NCI-H774 (cell line): ENCODE results near the gene CACNB2.

Experiments used
- DNase-seq: peaks from one replicate; lab custom pipeline; 2025; lab: John Stamatoyannopoulos, UW

Gene CACNB2

DNA sequence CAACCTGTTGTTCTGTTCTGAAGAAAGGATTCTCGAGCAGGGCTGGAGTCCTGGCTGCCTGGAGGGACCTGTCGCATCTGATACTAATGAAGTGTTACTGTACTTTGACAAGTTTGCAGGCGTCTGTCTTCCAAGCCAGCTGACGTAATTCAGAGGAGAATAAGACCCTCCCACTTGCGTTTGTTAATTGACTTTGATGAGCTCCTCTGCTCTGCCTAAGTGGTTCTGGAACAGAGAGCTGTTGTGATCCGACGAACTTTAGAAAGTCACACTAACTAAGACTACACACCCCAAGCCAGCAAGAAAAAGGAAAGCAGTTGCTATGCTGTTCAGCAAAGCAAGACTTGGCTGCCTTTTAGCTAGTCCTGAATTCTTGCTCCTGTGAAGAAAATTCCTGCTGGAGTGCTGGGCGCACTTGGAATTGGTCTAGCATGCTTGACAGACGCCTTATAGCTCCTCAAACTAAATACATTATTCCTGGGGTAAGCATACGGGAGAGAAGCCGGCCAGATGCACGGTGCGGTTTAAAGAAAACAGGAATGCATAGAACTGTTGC lies 200.3 kb downstream of the CACNB2 start:
- no peak for DNase-seq

DNA sequence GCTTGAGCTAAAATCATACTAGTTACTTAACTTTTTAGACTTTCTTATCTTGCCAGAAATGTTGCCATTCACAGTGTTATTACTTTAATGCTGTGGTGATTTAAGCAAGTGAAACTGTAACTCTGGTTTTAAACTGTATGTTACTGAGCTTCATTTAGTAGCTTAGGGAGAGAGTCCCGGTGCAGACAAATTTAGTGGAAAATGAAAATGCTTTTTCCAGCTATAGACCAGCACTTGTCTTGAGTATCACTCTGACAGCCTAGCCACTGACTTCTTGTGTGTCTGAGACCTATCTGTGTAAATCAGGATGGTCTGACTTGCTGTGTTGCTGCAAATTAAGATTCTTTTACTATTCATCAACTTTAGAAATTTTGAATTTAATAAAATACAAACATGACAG lies 200.8 kb downstream of the CACNB2 start:
- DNase-seq = no peak

DNA sequence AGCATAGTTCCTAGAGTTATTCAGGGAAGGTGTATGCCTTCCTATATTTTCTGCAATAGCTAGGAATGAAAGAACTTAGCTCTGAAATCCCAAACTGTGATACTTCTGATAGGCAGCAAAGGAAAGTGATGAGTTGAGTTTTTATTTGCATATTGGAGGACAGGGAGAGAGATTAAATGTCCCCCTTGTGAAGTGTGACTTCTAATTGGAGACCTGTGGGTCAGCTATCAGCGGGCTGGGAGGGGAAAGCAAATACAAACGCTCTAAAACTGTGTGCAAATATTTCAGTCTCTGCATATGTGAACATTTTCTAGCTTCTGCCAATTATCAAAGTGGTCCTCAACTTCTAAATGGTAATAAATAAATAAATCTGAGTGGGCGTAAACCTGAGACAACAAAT lies 203.3 kb downstream of the CACNB2 start:
- no peak for DNase-seq

DNA sequence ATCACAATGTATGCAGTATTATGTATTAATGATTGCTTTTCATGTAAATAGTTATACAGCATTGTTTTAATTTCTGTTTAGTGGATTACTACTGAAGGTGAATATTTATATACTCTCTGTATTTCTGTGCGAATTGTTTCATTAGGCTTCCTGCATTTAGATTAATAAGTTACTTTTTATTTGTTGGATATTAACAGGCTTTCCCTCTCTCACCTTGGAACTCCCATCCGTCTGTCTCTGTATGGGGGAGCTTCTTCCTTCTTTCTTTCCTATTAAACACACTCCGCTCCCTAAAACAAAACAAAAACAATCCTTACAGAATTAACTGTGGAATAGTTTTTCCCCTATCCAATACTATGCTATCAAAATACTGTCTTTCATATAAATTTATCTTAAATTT lies 205.1 kb downstream of the CACNB2 start:
- no peak for DNase-seq

DNA sequence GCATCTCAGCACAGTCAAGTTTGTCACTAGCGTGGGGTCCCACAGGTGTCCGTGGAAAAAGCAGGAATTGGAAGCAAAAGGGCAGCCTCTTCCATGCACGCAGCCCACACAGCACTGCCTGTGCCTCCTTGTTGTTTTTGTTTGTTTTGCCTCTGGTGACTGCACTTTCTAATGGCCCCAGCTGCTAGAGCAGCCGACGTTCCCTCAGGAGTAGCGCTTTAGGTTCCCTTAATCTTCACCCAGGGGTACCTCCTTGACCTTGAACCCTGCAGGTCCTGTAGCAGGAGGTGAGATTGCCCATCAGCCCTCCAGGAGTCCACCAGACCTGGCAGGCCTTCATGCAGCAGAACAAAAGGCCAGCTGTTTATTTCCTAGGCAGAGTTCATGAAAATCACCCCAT lies 210.1 kb downstream of the CACNB2 start:
- DNase-seq = no peak

DNA sequence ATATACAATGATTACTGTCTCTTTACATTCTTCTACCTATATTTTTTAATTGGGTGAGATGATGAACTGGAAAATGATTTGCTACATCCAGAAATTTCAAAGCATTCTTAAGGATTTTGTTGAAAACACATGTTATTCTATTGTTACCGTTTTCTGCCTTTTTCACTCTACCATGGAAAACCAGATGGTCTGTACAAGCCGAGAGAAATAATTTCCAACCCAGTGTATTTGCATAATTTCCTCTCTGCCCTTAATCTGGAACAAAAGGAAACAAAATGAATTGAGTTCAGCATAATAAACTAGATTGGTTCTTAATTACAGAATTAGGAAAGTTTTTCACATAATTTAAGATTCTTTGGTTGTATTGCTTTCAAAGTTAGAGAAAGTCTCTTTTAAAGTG lies 211.2 kb downstream of the CACNB2 start:
- DNase-seq = no peak

DNA sequence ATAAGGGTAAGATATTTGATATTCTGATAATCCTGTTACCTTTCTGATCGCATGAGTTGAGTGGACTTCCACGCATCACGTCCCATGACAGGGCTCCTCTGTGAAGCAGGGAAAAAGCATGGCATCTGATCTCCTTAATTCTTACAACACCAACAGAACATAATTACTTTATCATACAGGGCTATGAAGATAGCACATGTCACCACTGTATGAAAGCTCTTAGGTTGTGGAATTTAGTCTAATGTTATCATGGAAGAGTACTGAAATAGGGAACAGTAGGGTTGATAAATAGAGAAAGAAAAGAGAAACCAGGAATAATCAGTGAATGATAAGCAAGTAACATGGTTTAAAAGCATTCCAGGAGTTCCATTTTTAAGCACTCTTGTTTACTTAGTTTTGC lies 212.0 kb downstream of the CACNB2 start:
- DNase-seq = no peak

DNA sequence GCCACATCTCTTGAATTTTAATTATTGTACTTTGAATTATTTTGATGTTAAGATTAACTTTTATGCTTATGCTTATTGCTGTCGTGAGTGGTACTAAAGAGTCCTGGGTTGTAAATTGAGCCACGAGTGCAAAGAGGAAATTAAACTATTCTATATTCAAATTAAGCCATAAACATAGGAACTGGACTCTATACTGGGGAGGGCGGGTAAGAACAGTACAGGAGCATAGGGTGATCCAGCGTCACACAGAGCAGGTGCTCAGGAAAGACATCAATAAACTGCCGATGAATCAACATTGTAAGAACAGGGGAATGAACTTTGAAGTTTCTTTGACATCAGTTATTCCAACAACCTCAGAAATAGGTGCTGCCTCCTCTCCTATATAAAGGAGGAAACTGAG lies 219.6 kb downstream of the CACNB2 start:
- no peak for DNase-seq

DNA sequence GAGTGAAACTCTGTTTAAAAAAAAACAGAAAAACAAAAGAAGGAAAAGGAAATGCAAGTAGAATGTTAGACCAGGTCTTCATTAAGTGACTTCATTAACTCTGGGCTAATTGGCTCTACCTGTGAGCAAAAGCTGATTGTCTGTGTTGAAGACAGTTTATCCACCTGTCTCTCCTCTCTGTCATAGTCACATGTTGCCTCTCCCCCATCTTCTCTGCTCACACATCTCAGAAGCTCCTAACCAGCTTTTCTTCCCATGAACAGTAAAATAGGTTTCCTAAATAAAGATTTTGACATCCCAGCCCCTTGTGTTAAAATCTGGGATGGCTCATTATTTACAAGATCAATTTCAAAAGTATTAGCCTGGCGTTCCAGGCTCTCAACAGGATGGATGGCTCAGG lies 222.7 kb downstream of the CACNB2 start:
- DNase-seq = no peak

DNA sequence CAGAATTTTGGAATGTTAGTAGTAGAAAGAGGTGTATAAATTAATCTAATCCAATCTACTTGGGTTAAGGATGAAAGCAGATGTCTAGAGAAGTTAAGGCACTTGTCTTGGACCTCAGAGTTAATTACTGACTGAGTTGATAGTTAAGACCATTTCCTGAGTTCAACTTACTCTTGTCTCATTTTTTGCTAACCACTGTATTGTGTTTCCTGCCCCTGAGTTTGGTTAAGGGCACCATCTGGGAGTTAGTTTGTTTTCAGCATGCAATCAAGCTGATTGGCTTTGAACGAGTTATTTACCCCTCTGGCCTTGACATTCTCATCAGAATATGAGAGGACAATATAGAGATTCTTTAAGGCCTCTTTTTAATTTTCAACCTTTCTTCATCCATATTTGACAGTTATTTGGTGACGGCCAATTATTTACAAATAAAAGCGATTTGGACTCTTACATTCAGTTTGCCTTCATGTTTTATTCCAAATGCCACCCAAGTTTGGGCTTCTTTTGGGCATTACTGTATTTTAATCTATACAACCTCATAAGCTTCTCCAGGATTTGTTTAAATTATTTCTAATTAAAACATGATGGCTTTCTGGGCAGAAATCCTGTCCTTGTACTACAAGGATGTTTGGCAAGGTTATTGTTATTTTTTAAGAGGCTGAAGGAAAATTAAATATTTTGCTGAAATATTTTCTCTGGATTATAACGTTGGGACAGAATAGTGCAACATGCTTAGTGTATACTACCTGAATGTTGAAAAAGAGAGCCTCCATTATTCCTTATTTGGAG lies 225.0 kb downstream of the CACNB2 start:
- no peak for DNase-seq

DNA sequence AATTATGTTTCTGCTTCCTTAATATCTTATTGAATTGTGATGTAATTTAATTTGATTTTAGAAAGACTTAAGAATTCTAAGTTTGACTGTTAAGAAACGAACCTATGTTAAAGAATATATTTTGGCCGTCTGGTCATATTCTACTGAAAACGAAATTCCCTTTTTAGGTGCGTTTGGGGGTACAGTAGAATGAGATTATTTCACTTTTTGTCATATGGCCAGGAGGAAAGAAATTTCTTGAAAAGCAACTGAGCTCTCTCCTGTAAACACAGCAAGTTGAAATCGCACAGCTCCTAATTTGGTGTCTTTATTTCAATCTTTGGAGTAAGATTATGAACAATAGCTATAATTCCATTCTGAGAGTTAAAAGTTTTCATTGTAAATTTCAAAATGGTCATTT lies 227.6 kb downstream of the CACNB2 start:
- DNase-seq = no peak

DNA sequence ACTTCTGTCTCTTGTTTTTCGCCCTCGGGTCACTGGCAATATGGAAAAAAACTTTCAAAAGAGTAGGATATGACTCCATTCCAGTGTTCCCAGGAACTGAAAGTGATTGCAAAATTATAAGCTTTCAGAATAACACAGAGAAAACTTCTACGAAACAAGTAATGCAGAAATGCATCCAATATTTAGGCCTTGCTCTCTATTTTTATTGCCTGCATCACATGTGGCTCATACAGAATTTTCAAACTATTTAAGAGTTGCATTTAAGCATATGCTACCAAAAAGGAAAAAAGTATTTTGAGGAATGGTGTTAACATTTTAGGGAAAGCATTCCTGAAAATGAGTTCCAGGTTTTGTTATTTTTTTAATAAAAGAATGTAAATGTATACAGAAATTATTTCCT lies 228.0 kb downstream of the CACNB2 start:
- no peak for DNase-seq

DNA sequence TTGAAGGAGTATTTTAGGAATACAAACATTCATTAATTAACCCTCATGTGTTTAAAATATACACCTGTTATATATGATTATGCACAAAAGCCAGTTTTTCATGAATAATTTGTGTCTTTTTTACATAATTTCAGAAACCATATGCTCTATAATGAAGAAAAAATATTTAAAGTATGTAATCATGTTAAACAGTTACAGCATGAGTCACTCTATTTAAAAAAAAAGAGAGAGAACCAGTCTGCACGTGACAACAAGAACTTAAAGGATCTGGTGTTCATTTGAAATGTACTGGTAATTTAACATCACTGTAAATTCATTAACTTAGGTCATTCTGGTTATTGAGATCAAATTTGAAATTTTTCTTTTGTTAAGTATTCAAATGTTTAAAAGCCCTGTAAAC lies 228.5 kb downstream of the CACNB2 start:
- DNase-seq = no peak

DNA sequence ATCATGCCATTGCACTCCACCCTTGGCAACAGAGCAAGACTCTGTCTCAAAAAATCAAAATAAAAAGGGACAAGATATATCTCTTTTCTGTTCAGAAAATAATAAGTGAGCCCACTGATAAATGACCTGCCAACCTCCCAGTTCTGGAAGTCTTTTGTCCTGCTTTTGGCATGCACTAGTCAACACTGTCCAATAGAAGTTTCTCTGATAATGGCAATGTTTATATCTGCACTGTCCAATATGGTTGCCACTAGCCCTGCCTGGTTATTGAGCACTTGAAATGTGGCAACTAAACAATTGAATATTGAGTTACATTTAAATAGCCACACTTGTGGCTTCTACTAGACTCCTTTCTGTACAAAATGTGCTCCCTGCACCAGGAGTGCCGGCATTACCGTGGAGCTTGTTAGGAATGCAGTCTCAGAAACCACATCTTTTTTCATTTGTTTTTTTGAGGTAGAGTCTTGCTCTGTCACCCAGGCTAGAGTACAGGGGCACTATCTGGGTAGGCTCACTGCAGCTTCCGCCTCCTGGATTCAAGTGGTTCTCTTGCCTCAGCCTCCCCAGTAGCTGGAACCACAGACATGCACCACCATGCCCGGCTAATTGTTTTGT lies 229.7 kb downstream of the CACNB2 start:
- no peak for DNase-seq

DNA sequence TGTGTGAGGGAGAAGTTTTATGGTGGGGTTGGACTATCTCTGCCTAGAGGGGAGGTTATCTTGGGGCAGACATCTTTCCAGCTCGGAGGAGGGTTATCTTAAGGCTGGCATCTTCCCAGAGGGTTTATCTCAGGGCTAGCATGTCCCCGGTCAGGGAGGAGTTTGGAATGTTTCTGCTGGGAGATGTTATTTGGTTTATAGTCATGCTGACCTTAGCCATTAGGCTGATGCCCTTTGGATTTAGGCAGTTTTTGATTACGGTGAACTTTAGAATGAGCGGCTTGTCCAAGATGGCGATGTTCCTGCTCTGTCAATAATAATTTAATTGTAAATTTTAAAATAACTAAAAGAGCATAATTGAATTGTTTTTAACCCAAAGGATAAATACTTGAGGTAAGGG lies 236.4 kb downstream of the CACNB2 start:
- no peak for DNase-seq

DNA sequence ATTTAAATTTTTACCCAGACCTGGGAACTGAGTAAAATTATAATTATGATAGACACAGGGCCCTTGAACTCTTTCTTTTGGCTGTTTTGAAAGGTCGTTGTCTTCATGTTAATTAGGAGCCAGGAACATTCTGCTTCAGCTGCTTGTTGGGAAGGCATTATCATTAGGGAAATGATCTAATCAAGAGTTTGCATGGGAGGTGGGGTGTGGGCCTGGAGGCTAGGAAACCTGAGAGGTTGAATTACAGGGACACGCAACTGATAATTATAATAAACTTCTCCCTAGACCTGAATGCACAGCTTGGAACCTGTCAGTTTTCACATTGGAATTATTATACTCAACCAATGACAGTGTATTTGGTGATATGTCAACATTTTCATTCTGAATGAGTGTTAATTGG lies 237.7 kb downstream of the CACNB2 start:
- no peak for DNase-seq

DNA sequence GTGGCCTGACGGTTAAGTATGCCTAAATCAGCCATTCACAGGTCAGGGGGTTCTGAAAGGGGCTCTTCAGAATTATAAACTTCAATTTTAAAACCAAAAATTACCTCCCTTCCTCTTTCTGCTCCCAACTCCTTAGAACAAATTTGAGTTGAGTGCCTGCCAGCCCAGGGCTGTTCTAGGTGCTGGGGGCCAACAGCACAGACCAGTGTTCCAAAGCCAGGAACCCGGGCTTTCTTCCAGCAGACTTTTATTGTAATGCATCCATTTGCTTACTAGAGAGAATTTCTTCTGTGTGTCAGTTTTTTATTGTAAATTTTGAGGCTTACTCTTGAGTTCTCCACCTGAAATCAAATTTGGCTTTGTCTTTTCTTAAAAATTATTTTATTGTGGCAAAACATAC lies 238.5 kb downstream of the CACNB2 start:
- DNase-seq = no peak

DNA sequence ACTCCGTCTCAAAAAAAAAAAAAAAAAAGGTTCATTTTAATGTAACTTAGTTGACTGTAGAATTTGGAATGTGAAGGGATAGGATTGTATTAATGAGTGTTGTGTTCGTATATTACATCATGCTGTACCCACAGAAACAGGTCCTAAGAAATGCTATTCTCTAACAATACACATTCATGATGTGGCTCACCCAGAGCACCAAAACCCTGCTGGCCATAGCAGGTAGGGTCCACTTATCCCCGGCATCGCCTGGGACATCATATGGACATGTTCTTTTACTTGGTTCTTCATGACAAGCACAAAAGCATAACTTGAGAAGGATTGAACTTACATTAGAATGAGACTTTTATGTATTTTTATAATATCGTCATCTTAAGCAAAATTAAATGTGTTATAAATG lies 241.5 kb downstream of the CACNB2 start:
- no peak for DNase-seq

DNA sequence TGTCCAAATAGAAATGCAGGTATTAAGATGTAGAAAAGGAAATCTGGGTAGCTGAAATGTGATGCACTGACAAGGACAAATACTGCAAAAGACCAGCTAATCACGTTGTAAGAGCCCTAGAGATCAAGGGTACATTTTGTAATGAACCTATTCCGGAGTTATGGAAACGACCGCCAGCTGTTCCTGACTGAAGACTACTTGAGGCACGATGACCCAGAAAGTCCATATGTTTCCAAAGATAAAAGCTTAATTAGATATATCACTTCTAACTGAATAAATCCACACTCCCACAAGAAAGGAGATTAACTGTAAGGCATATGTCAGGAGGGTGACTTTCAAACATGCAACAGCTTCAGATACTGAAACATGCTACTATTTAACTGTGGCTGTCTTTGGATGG lies 257.7 kb downstream of the CACNB2 start:
- DNase-seq = no peak

DNA sequence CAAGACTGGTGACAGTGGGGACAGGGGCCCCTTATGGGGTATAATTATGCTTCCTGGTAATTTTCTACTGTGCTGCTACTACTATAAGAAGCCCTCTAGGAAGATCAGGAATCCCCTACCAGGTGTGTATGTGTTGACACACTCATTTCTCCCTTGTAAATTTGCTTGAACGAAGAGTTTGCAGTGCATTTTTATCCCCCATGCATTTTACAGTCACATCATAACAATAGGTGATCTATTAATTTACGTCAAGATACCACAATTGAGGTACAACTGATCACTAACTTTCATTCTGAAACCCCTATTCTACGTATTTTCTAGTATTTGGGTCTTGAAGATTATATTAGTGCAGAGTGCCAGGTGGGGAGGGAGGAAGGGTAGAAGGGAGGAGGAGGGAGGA lies 258.9 kb downstream of the CACNB2 start:
- DNase-seq = no peak

DNA sequence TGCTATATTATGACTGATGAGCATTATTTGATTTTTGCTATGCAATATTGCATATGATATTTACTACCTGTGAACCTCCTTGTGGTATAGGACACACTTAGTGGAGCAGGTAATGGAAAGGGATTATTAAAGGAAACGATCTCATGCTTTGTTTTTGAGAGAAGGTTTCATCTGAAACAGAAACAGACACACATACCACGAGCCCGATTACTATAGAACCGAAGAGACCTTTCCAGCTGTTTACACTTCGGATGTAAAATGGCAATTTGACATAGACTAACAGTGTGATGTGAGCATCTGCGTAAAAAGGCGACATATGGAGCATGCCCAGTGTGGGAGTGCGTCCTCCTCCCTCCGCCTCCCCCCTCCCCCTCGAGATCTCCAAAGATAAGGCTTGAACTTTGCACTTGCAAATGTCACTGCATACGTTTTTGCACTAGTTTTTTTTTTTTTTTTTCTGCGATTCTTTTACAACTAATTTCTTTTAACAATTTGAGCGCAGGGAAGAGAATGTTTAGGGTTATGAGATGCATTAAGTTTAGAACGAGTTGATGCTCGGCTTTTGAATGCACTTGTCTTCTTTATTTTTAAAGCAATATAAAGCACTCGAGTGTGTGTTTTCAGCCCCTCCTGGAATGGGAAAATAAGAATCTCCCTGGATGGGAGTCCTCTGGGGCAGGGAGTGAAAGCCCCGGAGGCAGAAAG lies 260.1 kb downstream of the CACNB2 start:
- DNase-seq = peak; percentile 13

DNA sequence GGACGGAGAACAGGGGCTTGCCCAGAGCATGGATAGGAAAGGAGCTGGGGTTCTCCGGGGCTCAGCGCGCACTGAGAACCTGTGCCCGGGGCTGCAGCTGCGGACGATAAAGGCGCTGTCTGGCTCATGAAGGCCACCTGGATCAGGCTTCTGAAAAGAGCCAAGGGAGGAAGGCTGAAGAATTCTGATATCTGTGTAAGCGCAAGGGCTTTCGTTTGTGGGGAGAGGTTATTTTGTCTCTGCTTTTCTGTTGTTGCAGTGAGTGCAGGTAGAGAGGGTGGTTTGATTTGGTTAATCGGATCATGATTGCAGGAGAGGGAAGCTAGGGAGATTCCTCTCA lies 260.7 kb downstream of the CACNB2 start:
- DNase-seq = no peak
